Choroid plexus epithelial cell (primary cell): ENCODE data around the gene PCNT.

Experiments
- DNase-seq: peaks from one replicate; pipeline ENCODE4 v3.0.0-alpha.2; 2010; ENCODE audit warnings: low read depth
- H3K4me3 ChIP-seq: 2 replicates; pipeline ENCODE4 v1.5.1; 2011; ENCODE audit warnings: low read depth, mild to moderate bottlenecking, control low read depth, low read length, moderate library complexity
- CTCF ChIP-seq: conservative IDR thresholded peaks from 2 replicates; pipeline ENCODE4 v1.5.1; 2011; ENCODE audit warnings: low read depth, mild to moderate bottlenecking, control low read depth, inconsistent platforms, low read length, moderate library complexity

PCNT gene

GRCh38 chr21:46347203-46347550 is 23.2 kb downstream of the PCNT start:
- no peak overlapping the region for H3K4me3 ChIP-seq
- DNase-seq: no peak
- TF ChIP-seq CTCF: no peak

GRCh38 chr21:46347791-46348381 is 23.9 kb downstream of the PCNT start:
- TF ChIP-seq CTCF: no peak
- no peak for DNase-seq

GRCh38 chr21:46349134-46349760 is 25.3 kb downstream of the PCNT start:
- DNase-seq: no peak
- no peak overlapping the region for H3K4me3 ChIP-seq
- no peak for TF ChIP-seq CTCF

More at GRCh38 chr21:46347791-46348381, 23.9 kb downstream of the PCNT start:
- no peak overlapping the region for H3K4me3 ChIP-seq

GRCh38 chr21:46350571-46350970 is 26.6 kb downstream of the PCNT start:
- TF ChIP-seq CTCF: no peak
- DNase-seq: no peak

GRCh38 chr21:46350981-46351380 is 27.0 kb downstream of the PCNT start:
- no peak for DNase-seq
- TF ChIP-seq CTCF: no peak
- no peak overlapping the region for H3K4me3 ChIP-seq

More at GRCh38 chr21:46350571-46350970, 26.6 kb downstream of the PCNT start:
- no peak overlapping the region for H3K4me3 ChIP-seq

- no peak for TF ChIP-seq CTCF
Observed at GRCh38 chr21:46351476-46352163, 27.7 kb downstream of the PCNT start.

More at GRCh38 chr21:46351476-46352163, 27.7 kb downstream of the PCNT start:
- no peak overlapping the region for H3K4me3 ChIP-seq
- DNase-seq: no peak
